ENCODE results near the gene PRR35. TPM values are rescaled to one million over a fixed set of nuclear protein-coding genes. Genes with fewer than 3 reads are reported as not detected.

Gene PRR35
- total and polyA plus RNA-seq, 4 donors, result not detected

GRCh38 chr16:600781-601180, 40.6 kb downstream of the PRR35 start:
- no peak overlapping the region for H3K9ac ChIP-seq (ENCODE audit: insufficient read depth in 1 of 2, low read length in 2 of 2)
- H3K27me3 ChIP-seq (ENCODE audit: control insufficient read depth in 3 of 3, insufficient read depth in 3 of 3, low read length in 2 of 3), result no peaks in the 10 kb centered on the region
- peaks cover 0 to 14% (median 7%) of the 10 kb centered on the region in 4 donors for H3K36me3 ChIP-seq (ENCODE audit: control insufficient read depth in 4 of 4, insufficient read depth in 4 of 4, low read length in 4 of 4)
- H3K27ac ChIP-seq (ENCODE audit: low read depth in 1 of 2, low read length in 1 of 2), result no peak overlapping the region
- H3K4me3 ChIP-seq, result no peak overlapping the region
- TF ChIP-seq, protein P1, sequence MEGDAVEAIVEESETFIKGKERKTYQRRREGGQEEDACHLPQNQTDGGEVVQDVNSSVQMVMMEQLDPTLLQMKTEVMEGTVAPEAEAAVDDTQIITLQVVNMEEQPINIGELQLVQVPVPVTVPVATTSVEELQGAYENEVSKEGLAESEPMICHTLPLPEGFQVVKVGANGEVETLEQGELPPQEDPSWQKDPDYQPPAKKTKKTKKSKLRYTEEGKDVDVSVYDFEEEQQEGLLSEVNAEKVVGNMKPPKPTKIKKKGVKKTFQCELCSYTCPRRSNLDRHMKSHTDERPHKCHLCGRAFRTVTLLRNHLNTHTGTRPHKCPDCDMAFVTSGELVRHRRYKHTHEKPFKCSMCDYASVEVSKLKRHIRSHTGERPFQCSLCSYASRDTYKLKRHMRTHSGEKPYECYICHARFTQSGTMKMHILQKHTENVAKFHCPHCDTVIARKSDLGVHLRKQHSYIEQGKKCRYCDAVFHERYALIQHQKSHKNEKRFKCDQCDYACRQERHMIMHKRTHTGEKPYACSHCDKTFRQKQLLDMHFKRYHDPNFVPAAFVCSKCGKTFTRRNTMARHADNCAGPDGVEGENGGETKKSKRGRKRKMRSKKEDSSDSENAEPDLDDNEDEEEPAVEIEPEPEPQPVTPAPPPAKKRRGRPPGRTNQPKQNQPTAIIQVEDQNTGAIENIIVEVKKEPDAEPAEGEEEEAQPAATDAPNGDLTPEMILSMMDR (IDR thresholded peaks at IDR 0.05; ENCODE audit: control extremely low read depth, extremely low read depth), result no peak
- no peaks in the 10 kb centered on the region for H3K9me3 ChIP-seq (ENCODE audit: control insufficient read depth in 4 of 4, insufficient read depth in 3 of 4, low read length in 3 of 4)
- WGBS, 2 donors, result 43 to 57% methylated on average over 7 of the region's 7 CpGs
- H3K4me1 ChIP-seq (ENCODE audit: control insufficient read depth in 5 of 5, insufficient read depth in 5 of 5, low read length in 5 of 5), result peaks cover 0 to 2% (median 0%) of the 10 kb centered on the region in 5 donors
- no peak for DNase-seq
- ATAC-seq (ENCODE audit: insufficient read depth, low FRiP score), result no peak

GRCh38 chr16:603933-604332, 43.7 kb downstream of the PRR35 start:
- peaks cover 0 to 10% (median 4%) of the 10 kb centered on the region in 4 donors for H3K36me3 ChIP-seq (ENCODE audit: control insufficient read depth in 4 of 4, insufficient read depth in 4 of 4, low read length in 4 of 4)
- no peaks in the 10 kb centered on the region for H3K27me3 ChIP-seq (ENCODE audit: control insufficient read depth in 3 of 3, insufficient read depth in 3 of 3, low read length in 2 of 3)
- no peak overlapping the region for H3K27ac ChIP-seq (ENCODE audit: low read depth in 1 of 2, low read length in 1 of 2)
- no peak overlapping the region for H3K4me3 ChIP-seq
- no peak for ATAC-seq (ENCODE audit: insufficient read depth, low FRiP score)
- DNase-seq, result no peak
- peaks cover 0 to 4% (median 0%) of the 10 kb centered on the region in 5 donors for H3K4me1 ChIP-seq (ENCODE audit: control insufficient read depth in 5 of 5, insufficient read depth in 5 of 5, low read length in 5 of 5)
- 56 to 71% methylated on average over 5 of the region's 5 CpGs for whole genome bisulfite sequencing, 2 donors
- TF ChIP-seq, protein P1 (IDR thresholded peaks at IDR 0.05; ENCODE audit: control extremely low read depth, extremely low read depth), result no peak
- no peak overlapping the region for H3K9ac ChIP-seq (ENCODE audit: insufficient read depth in 1 of 2, low read length in 2 of 2)
- H3K9me3 ChIP-seq (ENCODE audit: control insufficient read depth in 4 of 4, insufficient read depth in 3 of 4, low read length in 3 of 4), result no peaks in the 10 kb centered on the region

- TF ChIP-seq, protein P1 (IDR thresholded peaks at IDR 0.05; ENCODE audit: control extremely low read depth, extremely low read depth), result no peak
- ATAC-seq (ENCODE audit: insufficient read depth, low FRiP score) (no peak), DNase-seq (no peak)
- no peaks in the 10 kb centered on the region for H3K27me3 ChIP-seq (ENCODE audit: control insufficient read depth in 3 of 3, insufficient read depth in 3 of 3, low read length in 2 of 3)
- H3K4me3 ChIP-seq, result no peak overlapping the region
- H3K27ac ChIP-seq (ENCODE audit: low read depth in 1 of 2, low read length in 1 of 2), result no peak overlapping the region
- H3K36me3 ChIP-seq (ENCODE audit: control insufficient read depth in 4 of 4, insufficient read depth in 4 of 4, low read length in 4 of 4), result peaks cover 0 to 8% (median under 1%) of the 10 kb centered on the region in 4 donors
- H3K4me1 ChIP-seq (ENCODE audit: control insufficient read depth in 5 of 5, insufficient read depth in 5 of 5, low read length in 5 of 5), result peaks cover 0 to 4% (median 0%) of the 10 kb centered on the region in 5 donors
- no peak overlapping the region for H3K9ac ChIP-seq (ENCODE audit: insufficient read depth in 1 of 2, low read length in 2 of 2)
- 96 to 97% methylated on average over 22 of the region's 22 CpGs for WGBS, 2 donors
- H3K9me3 ChIP-seq (ENCODE audit: control insufficient read depth in 4 of 4, insufficient read depth in 3 of 4, low read length in 3 of 4), result no peaks in the 10 kb centered on the region
These were observed 46.6 kb downstream of the PRR35 start for GRCh38 chr16:606656-607307.

Measured in lung (tissue), 12 donors.